ENCODE measurements around the gene ENTPD6. TPM values are rescaled to one million over a fixed set of nuclear protein-coding genes. Genes with fewer than 3 reads are reported as not detected.

The ENTPD6 gene
- total RNA-seq, 2 donors from 2014 or later = 105 to 194 TPM

DNA sequence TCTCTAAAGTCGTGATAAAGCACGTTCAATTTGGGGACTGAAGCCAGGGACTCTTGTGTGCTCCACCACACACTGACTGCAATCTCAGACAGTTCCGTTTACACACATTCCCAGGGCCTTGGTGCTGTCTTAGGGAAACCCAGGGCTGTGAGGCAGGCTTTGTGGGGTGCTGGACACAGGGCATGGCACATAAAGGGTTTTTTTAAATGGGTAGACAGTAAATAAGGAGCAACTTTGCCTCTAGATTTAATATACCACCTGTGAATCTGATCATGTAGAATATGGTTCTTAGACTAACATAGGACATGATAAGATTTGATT lies 2.3 kb downstream of the ENTPD6 start:
- 58% methylated on average over 3 of the region's 3 CpGs for WGBS
- H3K9me3 ChIP-seq = no peaks in the 10 kb centered on the region
- H3K4me1 ChIP-seq (replicated peaks) = peaks cover 4% of the 10 kb centered on the region
- H3K36me3 ChIP-seq = no peaks in the 10 kb centered on the region
- TF ChIP-seq POLR2AphosphoS5 (IDR thresholded peaks at IDR 0.05) (no peak), POLR2A (IDR thresholded peaks at IDR 0.05) (no peak)
- TF ChIP-seq, protein P1, sequence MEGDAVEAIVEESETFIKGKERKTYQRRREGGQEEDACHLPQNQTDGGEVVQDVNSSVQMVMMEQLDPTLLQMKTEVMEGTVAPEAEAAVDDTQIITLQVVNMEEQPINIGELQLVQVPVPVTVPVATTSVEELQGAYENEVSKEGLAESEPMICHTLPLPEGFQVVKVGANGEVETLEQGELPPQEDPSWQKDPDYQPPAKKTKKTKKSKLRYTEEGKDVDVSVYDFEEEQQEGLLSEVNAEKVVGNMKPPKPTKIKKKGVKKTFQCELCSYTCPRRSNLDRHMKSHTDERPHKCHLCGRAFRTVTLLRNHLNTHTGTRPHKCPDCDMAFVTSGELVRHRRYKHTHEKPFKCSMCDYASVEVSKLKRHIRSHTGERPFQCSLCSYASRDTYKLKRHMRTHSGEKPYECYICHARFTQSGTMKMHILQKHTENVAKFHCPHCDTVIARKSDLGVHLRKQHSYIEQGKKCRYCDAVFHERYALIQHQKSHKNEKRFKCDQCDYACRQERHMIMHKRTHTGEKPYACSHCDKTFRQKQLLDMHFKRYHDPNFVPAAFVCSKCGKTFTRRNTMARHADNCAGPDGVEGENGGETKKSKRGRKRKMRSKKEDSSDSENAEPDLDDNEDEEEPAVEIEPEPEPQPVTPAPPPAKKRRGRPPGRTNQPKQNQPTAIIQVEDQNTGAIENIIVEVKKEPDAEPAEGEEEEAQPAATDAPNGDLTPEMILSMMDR (IDR thresholded peaks at IDR 0.05) = no peak
- DNase-seq (ENCODE audit: low spot score) = no peak
- intact Hi-C loops (cut with DNase I) = loop anchor here (5.0 to 10.0 kb wide), 2 partner anchors 197 to 206 kb away; partner anchors contain the start of genes ABHD12 and APMAP
- peak overlapping the region; percentile 93 to 95 for H3K27ac ChIP-seq
- H3K4me3 ChIP-seq = no peak overlapping the region
- H3K27me3 ChIP-seq (replicated peaks; ENCODE audit: insufficient read depth) = no peaks in the 10 kb centered on the region

- DNase-seq (ENCODE audit: low spot score) = no peak
- 54% methylated on average over 11 of the region's 11 CpGs for WGBS
- H3K27ac ChIP-seq = peak overlapping the region; percentile 50 to 93
- TF ChIP-seq POLR2A (IDR thresholded peaks at IDR 0.05) = no peak
- intact Hi-C loops (cut with DNase I) = loop anchor here (5.0 to 10.0 kb wide), 2 partner anchors 196 to 207 kb away; partner anchors contain the start of genes ABHD12 and APMAP
- peaks cover 4% of the 10 kb centered on the region for H3K4me1 ChIP-seq (replicated peaks)
- no peaks in the 10 kb centered on the region for H3K36me3 ChIP-seq
- no peak overlapping the region for H3K4me3 ChIP-seq
- H3K27me3 ChIP-seq (replicated peaks; ENCODE audit: insufficient read depth) = no peaks in the 10 kb centered on the region
- no peaks in the 10 kb centered on the region for H3K9me3 ChIP-seq
These were observed 3.3 kb downstream of the ENTPD6 start for GRCh38 chr20:25198663-25199383.

DNA sequence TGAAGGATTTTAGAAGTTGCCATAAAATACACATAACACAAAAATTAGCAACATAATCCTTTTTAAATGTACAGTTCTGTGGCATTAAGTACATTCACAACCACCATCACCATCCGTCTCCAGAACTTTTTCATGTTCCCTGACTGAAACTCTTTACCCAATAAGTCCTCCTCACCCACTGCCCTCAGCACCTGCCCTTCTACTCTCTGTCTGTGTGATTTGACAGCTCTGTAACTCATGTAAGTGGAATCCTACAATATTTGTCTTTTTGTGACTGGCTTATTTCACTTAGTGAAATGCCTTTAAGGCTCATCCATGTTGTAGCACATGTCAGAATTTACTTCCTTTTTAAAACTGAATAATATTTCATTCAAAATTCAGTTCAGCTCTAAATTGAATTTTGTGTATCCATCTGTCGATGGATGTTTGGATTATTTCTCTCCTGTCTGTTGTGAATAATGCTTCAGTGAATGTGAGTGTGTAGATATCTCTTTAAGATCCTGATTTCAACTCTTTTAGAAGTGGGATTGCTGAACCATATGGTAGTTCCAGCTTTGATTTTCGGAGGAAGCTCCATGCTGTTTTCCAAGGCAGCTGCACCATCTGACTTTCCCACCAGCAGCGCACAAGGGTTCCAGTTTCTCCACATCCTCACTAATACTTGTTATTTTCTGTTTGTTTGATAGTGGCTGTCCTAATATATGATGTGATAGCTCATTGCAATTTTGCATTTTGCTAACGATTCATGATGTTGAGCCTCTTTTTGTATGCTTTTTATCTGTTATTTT lies 4.2 kb downstream of the ENTPD6 start:
- H3K4me3 ChIP-seq = no peak overlapping the region
- no peaks in the 10 kb centered on the region for H3K9me3 ChIP-seq
- peaks cover 8% of the 10 kb centered on the region for H3K4me1 ChIP-seq (replicated peaks)
- intact Hi-C loops (cut with DNase I) = loop anchor here (5.0 to 10.0 kb wide), 2 partner anchors 195 to 207 kb away; partner anchors contain the start of genes ABHD12 and APMAP
- H3K27me3 ChIP-seq (replicated peaks; ENCODE audit: insufficient read depth) = no peaks in the 10 kb centered on the region
- TF ChIP-seq POLR2AphosphoS5 (IDR thresholded peaks at IDR 0.05) = no peak
- no peak for TF ChIP-seq POLR2A (IDR thresholded peaks at IDR 0.05)
- TF ChIP-seq, protein P1 (IDR thresholded peaks at IDR 0.05) = no peak
- no peak for DNase-seq (ENCODE audit: low spot score)
- H3K36me3 ChIP-seq = no peaks in the 10 kb centered on the region
- H3K27ac ChIP-seq = peak overlapping the region; percentile 50 to 93
- 72% methylated on average over 5 of the region's 5 CpGs for WGBS

GRCh38 chr20:25203089-25203488 lies 7.6 kb downstream of the ENTPD6 start:
- WGBS = 46% methylated on average over 2 of the region's 2 CpGs
- intact Hi-C loops (cut with DNase I) = no loop called here
- no peak for DNase-seq (ENCODE audit: low spot score)
- Histone ChIP-seq H3K4me1 (replicated peaks) (peaks cover 24% of the 10 kb centered on the region), H3K27ac (no peak overlapping the region), H3K9me3 (no peaks in the 10 kb centered on the region), H3K27me3 (replicated peaks; ENCODE audit: insufficient read depth) (no peaks in the 10 kb centered on the region), H3K36me3 (no peaks in the 10 kb centered on the region), H3K4me3 (no peak overlapping the region)
- TF ChIP-seq POLR2AphosphoS5 (IDR thresholded peaks at IDR 0.05) (no peak), POLR2A (IDR thresholded peaks at IDR 0.05) (no peak)
- TF ChIP-seq, protein P1 (IDR thresholded peaks at IDR 0.05) = no peak

DNA sequence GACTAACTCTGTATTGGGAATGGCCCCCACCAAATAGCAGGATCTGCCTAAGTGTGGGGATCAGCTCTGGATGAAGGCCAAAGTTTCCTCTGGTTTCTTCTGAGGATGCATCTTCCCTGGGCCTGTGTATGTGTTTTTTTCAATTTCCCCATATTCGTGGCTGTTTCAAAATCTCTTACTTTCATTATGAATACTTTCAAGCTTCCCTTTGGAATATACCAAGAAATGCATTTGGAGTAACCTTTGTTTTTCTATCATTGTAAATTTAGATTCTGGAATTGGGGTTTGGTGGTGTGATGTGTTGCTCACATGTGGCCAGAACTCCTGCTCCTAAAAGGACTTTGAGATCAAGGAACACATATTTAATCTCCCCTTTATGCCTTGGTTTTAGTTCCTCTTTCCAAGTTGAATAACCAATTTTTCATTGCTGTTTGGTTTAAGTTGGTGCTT lies 8.4 kb downstream of the ENTPD6 start:
- Histone ChIP-seq H3K4me1 (replicated peaks) (peaks cover 21% of the 10 kb centered on the region), H3K36me3 (no peaks in the 10 kb centered on the region), H3K27ac (no peak overlapping the region), H3K4me3 (no peak overlapping the region), H3K9me3 (no peaks in the 10 kb centered on the region), H3K27me3 (replicated peaks; ENCODE audit: insufficient read depth) (no peaks in the 10 kb centered on the region)
- no peak for DNase-seq (ENCODE audit: low spot score)
- 63% methylated on average over 1 of the region's 1 CpG for WGBS
- intact Hi-C loops (cut with DNase I) = no loop called here
- TF ChIP-seq POLR2AphosphoS5 (IDR thresholded peaks at IDR 0.05) (no peak), POLR2A (IDR thresholded peaks at IDR 0.05) (no peak)
- TF ChIP-seq, protein P1 (IDR thresholded peaks at IDR 0.05) = no peak

Data from prostate gland (tissue), 2 donors.